NCI-H345 treated with DMSO at 0.1 percent for 48 hours (cell line): ENCODE results near the gene CNNM2.

ENCODE experiments used
- DNase-seq: peaks from one replicate; lab custom pipeline; 2025; ENCODE audit not compliant: unreplicated experiment; lab: John Stamatoyannopoulos, UW

The CNNM2 gene

DNA sequence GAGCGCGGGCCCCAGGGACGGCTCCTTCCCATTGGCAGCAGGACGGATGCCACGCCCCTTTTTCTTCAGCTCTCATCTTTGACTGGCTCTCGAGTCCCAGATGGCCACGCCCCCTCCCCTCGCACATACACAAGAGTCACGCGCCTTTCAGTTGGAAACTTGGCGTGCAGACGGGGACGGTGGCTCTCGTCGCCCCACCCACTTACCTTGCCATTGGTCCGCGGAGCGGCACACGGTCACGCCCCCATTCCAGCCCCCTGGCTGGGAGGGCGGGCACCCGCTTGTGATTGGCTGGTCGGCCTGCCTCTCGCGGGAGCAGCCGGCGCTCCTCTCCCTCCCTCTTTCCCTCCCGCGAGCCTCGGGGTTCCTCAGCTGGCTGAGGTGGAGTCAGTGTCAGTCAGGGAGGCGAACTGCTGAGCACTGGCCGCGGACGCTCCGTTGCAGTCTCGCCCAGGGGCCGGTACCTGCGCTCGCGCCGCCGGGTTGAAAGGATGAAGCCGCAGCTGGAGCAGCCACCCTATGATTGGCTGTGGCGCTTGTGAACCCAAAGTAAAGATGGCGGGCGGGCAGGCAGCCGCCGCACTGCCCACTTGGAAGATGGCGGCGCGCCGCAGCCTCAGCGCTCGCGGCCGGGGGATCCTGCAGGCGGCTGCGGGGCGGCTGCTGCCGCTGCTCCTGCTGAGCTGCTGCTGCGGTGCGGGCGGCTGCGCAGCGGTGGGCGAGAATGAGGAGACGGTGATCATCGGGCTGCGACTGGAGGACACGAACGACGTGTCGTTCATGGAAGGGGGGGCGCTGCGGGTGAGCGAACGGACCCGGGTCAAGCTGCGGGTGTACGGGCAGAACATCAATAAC lies at the start of gene CNNM2:
Gene CNNM2, plus strand, starts transcription at position 333 of the 855 bp plus-strand sequence. Its CDS starts 187 bp downstream, at position 520.
- DNase-seq: peak; percentile 94

DNA sequence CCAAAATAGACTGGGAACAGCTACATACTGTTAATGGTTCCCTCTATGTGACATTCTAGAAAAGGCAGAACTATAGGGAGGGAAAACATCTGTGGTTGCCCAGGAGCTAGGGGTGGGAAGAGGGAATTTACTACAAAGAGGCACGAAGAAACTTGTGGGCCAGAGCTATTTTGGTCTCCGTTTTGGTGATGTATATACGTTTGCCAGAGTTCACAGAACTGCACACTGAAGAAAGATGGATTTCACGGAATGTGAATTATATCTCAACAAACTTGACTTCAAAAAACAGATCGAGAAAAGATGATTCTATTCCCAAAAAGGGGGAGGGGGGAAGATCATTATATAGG lies 49.2 kb upstream of the CNNM2 start:
- DNase-seq: no peak

DNA sequence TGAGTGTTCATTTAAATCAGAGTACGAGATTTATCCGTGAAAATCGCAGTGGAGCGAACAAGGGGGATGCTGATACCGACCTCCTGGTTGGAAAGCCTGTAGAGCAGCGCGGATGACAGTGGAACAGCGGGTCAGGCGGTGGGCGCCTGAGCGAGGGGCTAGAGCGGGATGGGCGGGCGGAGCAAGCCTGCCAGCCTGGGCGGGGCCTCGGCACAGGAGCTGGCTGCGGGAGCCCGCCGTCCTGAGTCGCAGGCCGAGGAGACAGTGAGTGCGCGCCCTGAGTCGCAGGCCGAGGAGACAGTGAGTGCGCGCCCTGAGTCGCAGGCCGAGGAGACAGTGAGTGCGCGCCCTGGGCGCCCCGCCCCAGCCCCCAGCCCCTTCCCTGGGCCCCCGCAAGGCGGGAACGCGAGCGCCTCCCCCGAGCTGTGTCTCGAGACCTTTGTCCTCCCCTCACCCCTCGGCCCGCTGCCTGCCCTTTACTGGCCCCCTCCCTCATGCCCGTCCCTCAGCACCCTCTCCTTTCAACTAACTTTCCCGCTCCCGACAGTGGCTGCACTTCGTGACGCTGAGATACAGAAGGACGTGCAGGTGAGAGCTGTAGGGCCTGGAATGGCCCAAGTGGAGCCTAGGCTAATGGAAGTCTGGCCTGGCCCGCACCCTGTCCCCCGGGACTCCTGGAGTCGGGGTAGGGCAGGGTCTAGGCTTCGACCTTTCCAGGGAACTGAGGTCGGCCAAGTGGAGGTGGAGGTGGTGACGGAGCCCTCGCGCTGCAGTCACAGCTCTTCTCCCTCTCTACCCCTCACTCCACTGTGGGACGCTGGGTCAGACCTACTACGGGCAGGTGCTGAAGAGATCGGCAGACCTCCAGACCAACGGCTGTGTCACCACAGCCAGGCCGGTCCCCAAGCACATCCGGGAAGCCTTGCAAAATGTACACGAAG lies 48.6 kb upstream of the CNNM2 start, which contains the start of gene AS3MT:
Gene AS3MT, plus strand, starts transcription at position 213 of the 941 bp plus-strand sequence. Its CDS starts 123 bp downstream, at position 336.
- DNase-seq: no peak

DNA sequence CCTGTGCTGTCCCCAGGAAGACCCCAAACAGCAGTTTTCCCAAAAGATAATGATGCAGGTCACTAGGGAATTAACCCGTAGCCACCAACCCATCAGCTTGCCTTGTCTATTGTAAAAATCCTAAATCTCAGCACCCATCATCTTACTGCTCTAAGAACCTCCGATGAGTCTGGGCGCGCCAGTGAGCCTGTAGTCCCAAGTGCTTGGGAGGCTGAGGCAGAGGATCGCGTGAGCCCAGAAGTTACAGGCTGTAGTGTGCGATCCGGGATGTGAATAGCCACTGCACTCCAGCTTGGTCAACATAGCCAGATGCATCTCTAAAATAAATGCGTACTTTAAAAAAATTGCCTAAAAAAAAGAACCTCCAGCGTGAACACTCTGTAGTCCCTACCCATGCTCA lies 47.9 kb upstream of the CNNM2 start:
- no peak for DNase-seq

DNA sequence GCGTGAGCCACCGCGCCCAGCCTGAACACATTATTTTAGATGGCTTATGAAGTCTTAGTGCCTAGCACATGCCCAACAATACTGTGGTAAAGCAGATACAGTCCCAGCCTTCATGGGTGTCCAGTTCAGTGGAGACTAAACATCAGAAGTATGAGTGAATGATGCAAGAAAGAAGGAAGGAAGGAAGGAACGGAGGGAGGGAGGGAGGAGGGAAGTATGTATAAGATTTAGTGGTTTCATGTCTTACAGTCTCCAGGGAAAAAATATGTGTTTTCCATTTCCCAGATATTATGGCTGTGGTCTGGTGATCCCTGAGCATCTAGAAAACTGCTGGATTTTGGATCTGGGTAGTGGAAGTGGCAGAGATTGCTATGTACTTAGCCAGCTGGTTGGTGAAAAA lies 45.9 kb upstream of the CNNM2 start:
- no peak for DNase-seq

DNA sequence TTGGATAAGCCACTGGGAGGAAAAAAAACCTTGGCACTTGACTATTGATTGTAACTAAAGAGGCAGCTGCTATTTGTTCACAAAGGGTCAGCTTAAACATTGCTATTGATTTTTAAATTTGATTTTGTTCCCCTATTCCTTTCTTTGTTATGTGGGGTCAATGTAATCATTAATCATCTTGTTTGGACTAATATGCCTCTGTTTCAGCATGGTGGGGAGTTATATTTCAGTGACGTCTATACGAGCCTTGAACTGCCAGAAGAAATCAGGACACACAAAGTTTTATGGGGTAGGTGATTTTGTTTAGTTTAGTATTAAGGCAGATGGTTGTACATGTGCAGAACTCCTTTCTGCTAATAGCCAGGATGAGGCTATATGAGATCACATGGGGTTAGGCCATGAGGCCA lies 41.3 kb upstream of the CNNM2 start:
- DNase-seq: no peak

DNA sequence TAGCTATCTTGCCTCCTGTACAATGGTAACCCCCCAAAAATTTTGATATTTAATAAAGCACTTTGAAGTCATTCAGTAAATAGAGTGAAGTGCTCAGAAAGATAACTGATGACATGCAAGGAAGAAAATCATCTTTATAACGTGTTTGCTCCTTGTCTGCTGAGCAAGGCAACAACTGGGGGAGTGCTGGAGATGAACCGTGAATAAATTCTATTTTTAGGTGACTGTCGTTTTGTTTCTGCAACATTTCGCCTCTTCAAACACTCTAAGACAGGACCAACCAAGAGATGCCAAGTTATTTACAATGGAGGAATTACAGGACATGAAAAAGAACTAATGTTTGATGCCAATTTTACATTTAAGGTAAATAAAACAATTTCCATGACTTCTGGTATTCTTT lies 39.5 kb upstream of the CNNM2 start:
- no peak for DNase-seq

DNA sequence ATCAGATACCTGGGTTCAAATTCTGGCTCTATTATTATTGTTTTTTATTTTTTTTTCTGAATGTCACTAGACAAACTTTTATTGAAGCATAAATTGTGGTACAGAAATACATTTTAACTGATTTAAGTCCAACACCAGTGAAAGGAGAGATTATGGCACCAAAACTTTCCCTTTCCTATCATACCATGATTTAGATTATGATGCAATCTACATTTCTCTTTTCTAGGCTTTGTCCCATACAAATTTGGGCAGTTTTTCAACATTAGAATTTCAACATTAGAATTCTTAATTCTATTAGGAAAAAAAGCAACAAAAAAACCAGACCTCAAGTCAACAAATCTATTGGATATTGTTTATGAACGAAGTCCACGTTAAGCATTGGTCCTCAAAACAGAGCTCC lies 37.8 kb upstream of the CNNM2 start:
- no peak for DNase-seq

DNA sequence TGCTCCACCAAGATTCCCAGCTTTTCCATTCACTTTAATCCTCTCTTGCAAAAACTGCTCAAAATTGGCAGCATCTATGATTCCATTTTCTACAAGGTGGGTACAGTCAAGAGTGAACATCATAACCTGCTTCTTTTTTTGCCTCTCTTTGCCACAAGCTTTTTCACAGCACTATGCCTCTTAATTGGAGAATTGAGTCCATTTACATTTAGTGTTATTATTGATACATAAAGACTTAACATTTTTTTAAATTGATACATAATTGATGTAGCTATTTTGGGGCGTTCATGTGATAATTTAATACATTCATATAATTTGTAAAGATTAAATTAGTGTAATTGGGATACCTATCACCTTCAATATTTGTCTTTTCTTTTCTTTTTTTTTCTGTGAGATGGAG lies 30.0 kb upstream of the CNNM2 start:
- DNase-seq: no peak

DNA sequence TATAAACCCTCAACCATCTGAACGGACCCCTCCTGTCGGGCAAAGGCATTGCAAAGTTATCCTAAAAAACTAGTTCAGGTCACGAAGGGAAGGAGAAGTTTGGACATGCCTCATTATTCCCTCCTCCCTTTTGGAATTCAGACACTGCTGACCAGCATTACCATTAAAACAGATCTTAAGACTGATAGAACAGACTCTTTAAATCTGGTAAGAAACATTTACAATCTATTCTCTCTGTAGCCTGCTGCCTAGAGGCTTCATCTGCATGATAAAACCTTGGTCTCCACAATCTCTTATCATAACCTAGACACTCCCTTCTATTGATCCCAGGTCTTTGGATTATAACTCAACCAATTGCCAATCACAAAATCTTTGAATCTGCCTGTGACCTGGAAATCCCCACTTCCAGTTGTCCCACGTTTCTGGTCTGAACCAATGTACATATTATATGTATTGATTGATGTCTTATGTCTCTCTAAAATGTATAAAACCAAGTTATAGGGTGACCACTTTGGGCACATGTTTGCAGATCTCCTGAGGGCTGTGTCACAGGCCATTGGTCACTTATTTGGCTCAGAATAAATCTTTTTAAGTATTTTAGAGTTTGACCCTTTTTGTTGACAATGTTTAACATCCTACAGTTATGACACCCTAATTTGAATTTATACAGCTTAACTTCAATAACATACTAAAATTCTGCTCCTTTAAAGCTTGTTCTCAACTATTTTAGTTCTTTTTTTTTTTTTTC lies 23.5 kb upstream of the CNNM2 start:
- DNase-seq: no peak

DNA sequence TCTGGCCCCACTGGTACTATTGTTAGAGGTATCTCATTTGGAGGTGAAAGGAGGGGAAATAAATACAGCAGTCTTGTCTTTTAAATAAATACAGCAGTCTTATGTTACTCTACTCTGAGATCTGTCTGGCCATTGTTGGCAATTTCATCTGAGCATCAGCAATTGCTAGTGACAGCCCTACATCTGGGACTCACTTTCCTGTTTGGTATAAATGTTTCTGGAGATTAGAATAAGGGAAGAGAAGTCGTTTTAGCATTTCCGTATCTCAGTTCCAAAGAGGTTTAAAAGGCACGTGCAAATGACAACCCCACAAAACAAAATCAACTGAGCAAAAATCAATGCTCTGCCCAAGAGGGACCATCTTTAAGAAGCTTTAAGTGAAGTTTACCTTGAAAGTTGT lies 18.1 kb upstream of the CNNM2 start:
- DNase-seq: no peak

DNA sequence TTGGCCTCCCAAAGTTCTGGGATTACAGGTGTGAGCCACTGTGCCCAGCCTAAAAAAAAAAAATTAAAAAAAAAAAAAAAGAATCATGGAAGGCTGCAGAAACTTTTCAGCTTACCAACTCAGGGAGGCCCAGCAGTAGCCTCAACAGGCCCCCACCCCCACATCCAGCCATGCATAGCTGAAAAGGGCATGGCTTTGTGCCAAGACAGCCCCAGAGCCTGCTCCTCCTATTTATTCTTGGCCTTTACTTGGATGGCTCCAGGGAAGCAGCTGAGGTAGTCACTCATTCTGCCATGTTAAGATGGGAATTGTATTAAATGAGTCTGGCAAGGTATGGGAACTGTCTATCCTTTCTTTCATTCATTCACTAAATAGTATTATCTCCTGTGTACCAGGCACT lies 13.7 kb upstream of the CNNM2 start:
- DNase-seq: no peak

DNA sequence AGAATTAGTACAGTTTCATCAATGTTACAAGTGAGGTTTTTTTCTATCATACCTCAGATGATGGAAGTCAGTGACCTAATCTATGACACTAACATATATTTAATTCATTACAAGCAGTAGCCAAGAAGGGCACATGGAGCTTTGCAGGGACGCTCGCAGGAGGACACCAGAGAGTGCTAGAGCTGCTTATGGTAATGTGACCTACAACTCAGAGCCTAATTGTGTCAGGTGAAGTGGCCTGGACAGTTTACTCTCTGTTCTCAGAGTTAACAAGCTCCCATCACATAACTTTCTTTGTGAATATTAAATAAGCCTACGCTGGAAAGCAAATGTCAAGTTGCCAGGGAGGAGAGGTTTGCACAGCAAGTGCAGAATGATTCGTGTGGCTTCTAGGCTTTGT lies 11.6 kb upstream of the CNNM2 start:
- DNase-seq: no peak

DNA sequence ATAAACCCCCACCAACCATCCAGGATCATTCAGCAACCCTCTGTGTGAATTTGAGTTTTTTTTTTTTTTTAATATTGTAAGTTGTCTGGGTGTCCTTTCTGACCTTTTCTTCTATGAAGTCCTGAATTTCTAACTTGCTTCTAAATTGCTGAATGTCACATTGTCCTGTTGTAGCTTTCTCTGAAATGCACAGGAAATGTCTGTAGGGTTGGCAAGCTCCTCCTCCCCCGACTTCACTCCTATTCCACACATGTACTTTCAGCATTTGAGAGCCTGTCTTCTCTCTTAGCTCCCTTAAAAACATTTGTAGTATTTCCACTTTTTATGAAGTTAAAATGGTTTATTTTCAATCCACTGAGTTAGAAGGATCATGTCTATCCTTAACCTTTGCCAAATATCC lies 3.3 kb upstream of the CNNM2 start:
- DNase-seq: no peak

DNA sequence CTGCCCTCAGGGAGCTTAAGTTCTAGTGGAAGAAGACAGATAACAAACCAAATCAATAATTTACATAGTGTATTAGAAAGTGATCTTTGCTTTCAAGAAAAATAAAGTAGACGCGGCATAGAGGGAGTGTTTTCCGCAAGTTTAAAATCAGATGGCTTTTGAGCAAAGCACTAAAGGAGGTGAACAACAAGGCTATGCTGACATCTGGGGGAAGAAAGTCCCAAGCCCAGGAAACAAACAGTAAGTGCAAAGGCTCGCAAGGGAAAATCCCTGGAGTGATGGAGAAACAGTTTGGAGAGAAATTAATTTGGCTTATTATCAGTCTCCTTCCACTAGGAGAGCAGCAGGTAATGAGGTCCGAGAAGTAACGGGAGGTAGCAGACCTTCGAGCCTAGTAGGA lies 1.9 kb upstream of the CNNM2 start:
- no peak for DNase-seq

DNA sequence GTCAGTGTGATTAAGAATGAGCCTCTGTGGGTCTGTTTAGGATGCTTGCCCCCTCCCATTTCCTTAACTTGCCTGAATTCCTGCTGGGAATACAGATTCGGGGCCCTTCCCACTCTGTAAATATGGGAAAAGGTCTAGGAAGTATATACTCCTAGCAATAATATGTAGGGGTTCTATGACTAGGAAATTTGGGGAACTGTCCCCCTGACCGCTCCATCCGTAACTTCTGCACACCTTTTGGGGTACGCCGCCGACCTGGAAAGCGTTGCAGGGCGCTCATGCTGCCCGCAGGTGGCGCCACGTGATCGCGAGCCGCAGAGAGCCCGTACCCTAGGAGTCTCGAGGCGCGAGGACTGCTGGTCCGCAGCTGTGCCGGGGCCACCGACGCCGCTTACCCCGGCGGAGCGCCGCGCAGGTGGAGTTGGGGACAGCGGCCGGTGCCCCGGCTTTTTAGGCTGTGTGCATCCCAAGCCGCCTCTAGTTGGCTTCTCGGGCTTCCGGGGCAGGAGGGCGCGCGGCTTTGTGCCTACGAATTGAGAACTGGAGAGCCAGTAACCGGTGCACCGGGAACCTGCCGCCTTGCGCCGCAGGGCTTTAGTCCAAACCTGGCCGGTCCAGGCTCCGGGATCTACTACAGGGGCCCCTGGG lies 656 bp upstream of the CNNM2 start:
- peak; percentile 49 for DNase-seq

DNA sequence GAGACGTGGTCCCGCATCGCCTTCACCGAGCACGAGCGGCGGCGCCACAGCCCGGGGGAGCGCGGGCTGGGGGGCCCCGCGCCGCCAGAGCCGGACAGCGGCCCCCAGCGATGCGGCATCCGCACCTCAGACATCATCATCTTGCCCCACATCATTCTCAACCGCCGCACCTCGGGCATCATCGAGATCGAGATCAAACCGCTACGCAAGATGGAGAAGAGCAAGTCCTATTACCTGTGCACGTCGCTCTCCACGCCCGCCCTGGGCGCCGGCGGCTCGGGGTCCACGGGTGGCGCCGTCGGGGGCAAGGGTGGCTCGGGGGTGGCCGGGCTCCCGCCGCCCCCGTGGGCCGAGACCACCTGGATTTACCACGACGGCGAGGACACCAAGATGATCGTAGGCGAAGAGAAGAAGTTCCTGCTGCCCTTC lies 737 bp downstream of the CNNM2 start:
- no peak for DNase-seq

DNA sequence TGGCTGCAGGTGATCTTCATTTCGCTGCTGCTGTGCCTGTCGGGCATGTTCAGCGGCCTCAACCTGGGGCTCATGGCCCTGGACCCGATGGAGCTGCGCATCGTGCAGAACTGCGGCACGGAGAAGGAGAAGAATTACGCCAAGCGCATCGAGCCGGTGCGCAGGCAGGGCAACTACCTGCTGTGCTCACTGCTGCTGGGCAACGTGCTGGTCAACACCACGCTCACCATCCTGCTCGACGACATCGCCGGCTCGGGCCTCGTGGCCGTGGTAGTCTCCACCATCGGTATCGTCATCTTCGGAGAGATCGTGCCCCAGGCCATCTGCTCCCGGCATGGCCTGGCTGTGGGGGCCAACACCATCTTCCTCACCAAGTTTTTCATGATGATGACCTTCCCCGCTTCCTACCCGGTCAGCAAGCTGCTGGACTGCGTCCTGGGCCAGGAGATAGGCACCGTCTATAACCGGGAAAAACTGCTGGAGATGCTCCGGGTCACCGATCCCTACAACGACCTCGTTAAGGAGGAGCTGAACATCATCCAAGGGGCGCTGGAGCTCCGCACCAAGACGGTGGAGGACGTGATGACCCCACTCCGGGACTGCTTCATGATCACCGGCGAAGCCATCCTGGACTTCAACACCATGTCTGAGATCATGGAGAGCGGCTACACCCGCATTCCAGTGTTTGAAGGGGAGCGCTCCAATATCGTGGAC lies 1.3 kb downstream of the CNNM2 start:
- DNase-seq: no peak

DNA sequence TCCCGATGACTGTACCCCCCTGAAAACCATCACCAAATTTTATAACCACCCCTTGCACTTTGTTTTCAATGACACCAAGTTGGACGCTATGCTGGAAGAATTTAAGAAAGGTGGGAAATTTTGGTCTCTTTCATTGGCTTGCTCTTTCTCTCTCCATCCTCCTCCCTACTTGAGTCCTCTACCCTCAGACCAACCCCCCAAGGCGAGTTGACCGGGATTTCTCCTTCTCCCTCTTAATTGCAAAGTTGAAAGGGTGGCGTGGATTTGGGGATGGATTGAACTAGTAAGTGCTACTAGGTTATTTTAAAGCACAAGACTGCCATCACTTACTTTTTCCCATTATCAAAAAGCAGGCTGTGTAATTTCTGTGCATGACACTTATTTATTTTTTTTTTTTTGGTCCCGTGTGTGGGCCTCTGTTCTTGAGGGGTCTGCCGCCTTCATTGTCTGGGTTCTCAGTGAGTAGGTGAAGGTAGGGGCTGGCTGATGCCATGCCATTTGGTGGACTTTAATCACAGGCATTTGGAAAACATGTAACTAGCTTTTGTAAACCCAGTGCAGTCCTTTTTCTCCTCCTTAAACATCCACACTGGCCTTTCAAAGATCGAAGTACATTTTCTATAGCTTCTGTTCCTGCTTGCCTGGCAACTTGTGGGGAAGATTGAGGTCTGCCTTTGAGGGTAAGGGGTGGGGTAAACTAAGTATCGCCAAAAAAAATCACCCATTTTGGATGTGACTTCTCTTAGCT lies 2.1 kb downstream of the CNNM2 start:
- DNase-seq: no peak
